GM10266 (cell line): ENCODE results near the gene ARFIP1.
"Not testable (repeated sequence)": the region's sequence is repeated elsewhere in the genome, so short reads cannot be mapped to it uniquely, and the experiment has no call there.

ENCODE experiments used
- DNase-seq: peaks from one replicate; pipeline ENCODE4 v3.0.0; 2012; ENCODE audit errors: extremely low spot score
- CTCF ChIP-seq: IDR thresholded peaks from 2 replicates; pipeline ENCODE4 v1.5.1; 2012; ENCODE audit warnings: mild to moderate bottlenecking, low read depth; ENCODE audit not compliant: control insufficient read depth, insufficient read depth; ENCODE audit errors: missing control alignments

The ARFIP1 gene

GRCh38 chr4:152881974-152882373 is 102.2 kb downstream of the ARFIP1 start:
- no peak for TF ChIP-seq CTCF
- no peak for DNase-seq

- DNase-seq, result no peak
- no peak for TF ChIP-seq CTCF
Observed at GRCh38 chr4:152885185-152885584, 105.4 kb downstream of the ARFIP1 start.

GRCh38 chr4:152886201-152886600 is 106.4 kb downstream of the ARFIP1 start:
- TF ChIP-seq CTCF, result no peak
- DNase-seq, result no peak

GRCh38 chr4:152887981-152888380 is 108.2 kb downstream of the ARFIP1 start:
- no peak for DNase-seq
- no peak for TF ChIP-seq CTCF

GRCh38 chr4:152892974-152893373 is 113.2 kb downstream of the ARFIP1 start:
- no peak for TF ChIP-seq CTCF
- no peak for DNase-seq

- DNase-seq, result no peak
- no peak for TF ChIP-seq CTCF
Observed at GRCh38 chr4:152894673-152895072, 114.9 kb downstream of the ARFIP1 start.

- DNase-seq, result no peak
- no peak for TF ChIP-seq CTCF
Observed at GRCh38 chr4:152896811-152897210, 117.1 kb downstream of the ARFIP1 start.

- DNase-seq, result not testable (repeated sequence)
Observed at GRCh38 chr4:152898133-152898532, 118.4 kb downstream of the ARFIP1 start.
